GM19239 (cell line): ENCODE measurements around the gene MYO1B.

Source experiments
- DNase-seq: peaks from one replicate; pipeline ENCODE4 v3.0.0; 2011; ENCODE audit warnings: low spot score; ENCODE audit not compliant: insufficient read length
- FAIRE-seq: peaks from 2 replicates; lab custom pipeline; 2011; peaks lifted over from hg19 to GRCh38; lab: Jason Lieb, UNC

MYO1B gene

GRCh38 chr2:191225126-191225525, 20.1 kb upstream of the MYO1B start:
- DNase-seq (no peak), FAIRE-seq (no peak)

GRCh38 chr2:191225690-191226089, 19.5 kb upstream of the MYO1B start:
- FAIRE-seq (no peak), DNase-seq (no peak)

GRCh38 chr2:191226196-191226595, 19.0 kb upstream of the MYO1B start:
- FAIRE-seq (no peak), DNase-seq (no peak)

GRCh38 chr2:191228333-191228732, 16.9 kb upstream of the MYO1B start:
- DNase-seq (no peak), FAIRE-seq (no peak)

- no peak for FAIRE-seq
- no peak for DNase-seq
Observed at GRCh38 chr2:191228861-191229260, 16.3 kb upstream of the MYO1B start.

- DNase-seq (no peak), FAIRE-seq (no peak)
Observed at GRCh38 chr2:191230174-191230573, 15.0 kb upstream of the MYO1B start.

- no peak for FAIRE-seq
- no peak for DNase-seq
Observed at GRCh38 chr2:191231995-191232394, 13.2 kb upstream of the MYO1B start.

- FAIRE-seq (no peak), DNase-seq (no peak)
Observed at GRCh38 chr2:191233533-191233932, 11.7 kb upstream of the MYO1B start.

- FAIRE-seq (no peak), DNase-seq (no peak)
Observed at GRCh38 chr2:191234376-191234775, 10.8 kb upstream of the MYO1B start.

GRCh38 chr2:191240871-191241270, 4.3 kb upstream of the MYO1B start:
- no peak for DNase-seq
- FAIRE-seq: no peak

- no peak for DNase-seq
- no peak for FAIRE-seq
Observed at GRCh38 chr2:191241418-191241817, 3.8 kb upstream of the MYO1B start.

- FAIRE-seq (no peak), DNase-seq (no peak)
Observed at GRCh38 chr2:191243154-191243553, 2.0 kb upstream of the MYO1B start.

GRCh38 chr2:191244350-191244749, 854 bp upstream of the MYO1B start:
- no peak for DNase-seq
- FAIRE-seq: no peak

GRCh38 chr2:191245869-191246531, 796 bp downstream of the MYO1B start:
- no peak for DNase-seq
- peak; percentile 35 for FAIRE-seq

- FAIRE-seq (no peak), DNase-seq (no peak)
Observed at GRCh38 chr2:191246820-191247380, 1.7 kb downstream of the MYO1B start.

- FAIRE-seq (peak; percentile 80), DNase-seq (no peak)
Observed at GRCh38 chr2:191247381-191248057, 2.3 kb downstream of the MYO1B start.

GRCh38 chr2:191249156-191249813, 4.1 kb downstream of the MYO1B start:
- DNase-seq: no peak
- no peak for FAIRE-seq

- no peak for DNase-seq
- no peak for FAIRE-seq
Observed at GRCh38 chr2:191250400-191250799, 5.2 kb downstream of the MYO1B start.

- no peak for FAIRE-seq
- DNase-seq: no peak
Observed at GRCh38 chr2:191250986-191251385, 5.8 kb downstream of the MYO1B start.

- DNase-seq (no peak), FAIRE-seq (no peak)
Observed at GRCh38 chr2:191252699-191253098, 7.5 kb downstream of the MYO1B start.

- FAIRE-seq (no peak), DNase-seq (no peak)
Observed at GRCh38 chr2:191253476-191253875, 8.3 kb downstream of the MYO1B start.
